Measurements from ENCODE around the gene STPG4. TPM values are rescaled to one million over a fixed set of nuclear protein-coding genes. Genes with fewer than 3 reads are reported as not detected.
A peak's percentile ranks its signal among the peaks of the same experiment; 100 is the strongest.

The STPG4 gene
- total RNA-seq, 1 donor from 2014 or later, result 0.64 TPM

DNA sequence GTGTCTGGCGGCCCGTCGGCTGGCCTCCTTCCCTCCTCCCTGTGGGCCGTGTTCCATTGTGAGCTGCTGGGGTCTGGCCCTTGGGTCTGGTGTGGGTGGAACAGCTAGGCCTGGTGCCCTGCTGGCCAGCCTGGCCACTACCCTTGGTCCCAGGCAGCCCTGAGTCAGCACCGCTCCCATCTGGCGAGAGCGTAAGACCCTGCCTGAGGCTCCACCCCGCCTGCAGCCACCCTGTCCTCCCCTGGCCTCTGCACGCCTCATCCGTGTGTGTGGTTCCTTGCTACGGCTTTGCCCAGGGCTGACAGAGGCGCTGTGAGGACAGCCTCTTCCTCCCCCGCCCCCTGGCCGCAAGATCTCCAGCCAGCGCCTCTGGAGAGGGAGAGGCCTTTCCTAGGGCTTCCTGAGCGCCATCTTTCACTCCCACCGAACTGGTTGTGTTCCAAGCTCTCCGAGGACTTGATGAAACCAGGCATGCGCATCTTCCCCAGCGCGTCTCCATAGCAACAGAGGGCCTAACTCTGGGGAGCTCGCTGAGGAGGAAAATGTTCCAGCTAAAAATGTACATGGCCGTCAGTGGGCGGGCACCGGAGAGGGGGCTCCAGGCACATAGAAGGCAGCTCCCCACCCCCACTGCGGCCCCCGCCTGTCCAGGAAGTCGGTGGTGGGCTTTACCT is 83.0 kb downstream of the STPG4 start:
- Histone ChIP-seq H2AFZ (ENCODE audit: low read depth, low read length) (peak overlapping the region; percentile 19), H3K4me3 (ENCODE audit: insufficient read depth, low read depth, low read length) (no peak overlapping the region), H3K9me3 (ENCODE audit: insufficient read depth, low read depth, low read length) (no peaks in the 10 kb centered on the region), H3K27ac (ENCODE audit: low read depth, low read length) (peak overlapping the region; percentile 98), H3K9ac (ENCODE audit: low read length) (peak overlapping the region; percentile 84), H3K27me3 (ENCODE audit: insufficient read depth, low read length) (no peaks in the 10 kb centered on the region), H3K4me2 (ENCODE audit: low read length) (peak overlapping the region; percentile 57), H4K20me1 (ENCODE audit: insufficient read depth, low read length) (no peaks in the 10 kb centered on the region), H3K36me3 (ENCODE audit: insufficient read depth, low read length) (no peaks in the 10 kb centered on the region), H3K4me1 (ENCODE audit: insufficient read depth, low read length) (peaks cover 67% of the 10 kb centered on the region), H3K79me2 (ENCODE audit: insufficient read depth, low read length) (no peaks in the 10 kb centered on the region)
- FAIRE-seq (no peak), DNase-seq (ENCODE audit: low read depth) (peak; percentile 97)
- H3K4me3 Mint-ChIP-seq (ENCODE audit: unreplicated experiment), result no peak overlapping the region
- TF ChIP-seq, protein P1, sequence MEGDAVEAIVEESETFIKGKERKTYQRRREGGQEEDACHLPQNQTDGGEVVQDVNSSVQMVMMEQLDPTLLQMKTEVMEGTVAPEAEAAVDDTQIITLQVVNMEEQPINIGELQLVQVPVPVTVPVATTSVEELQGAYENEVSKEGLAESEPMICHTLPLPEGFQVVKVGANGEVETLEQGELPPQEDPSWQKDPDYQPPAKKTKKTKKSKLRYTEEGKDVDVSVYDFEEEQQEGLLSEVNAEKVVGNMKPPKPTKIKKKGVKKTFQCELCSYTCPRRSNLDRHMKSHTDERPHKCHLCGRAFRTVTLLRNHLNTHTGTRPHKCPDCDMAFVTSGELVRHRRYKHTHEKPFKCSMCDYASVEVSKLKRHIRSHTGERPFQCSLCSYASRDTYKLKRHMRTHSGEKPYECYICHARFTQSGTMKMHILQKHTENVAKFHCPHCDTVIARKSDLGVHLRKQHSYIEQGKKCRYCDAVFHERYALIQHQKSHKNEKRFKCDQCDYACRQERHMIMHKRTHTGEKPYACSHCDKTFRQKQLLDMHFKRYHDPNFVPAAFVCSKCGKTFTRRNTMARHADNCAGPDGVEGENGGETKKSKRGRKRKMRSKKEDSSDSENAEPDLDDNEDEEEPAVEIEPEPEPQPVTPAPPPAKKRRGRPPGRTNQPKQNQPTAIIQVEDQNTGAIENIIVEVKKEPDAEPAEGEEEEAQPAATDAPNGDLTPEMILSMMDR (IDR thresholded peaks at IDR 0.05; ENCODE audit: insufficient read depth, low read depth, low read length), result no peak
- peak overlapping the region; percentile 41 for H3K27ac Mint-ChIP-seq (ENCODE audit: unreplicated experiment)
- no peaks in the 10 kb centered on the region for H3K27me3 Mint-ChIP-seq (ENCODE audit: low read depth, unreplicated experiment)
- H3K4me1 Mint-ChIP-seq (ENCODE audit: low read depth, unreplicated experiment), result peaks cover 38% of the 10 kb centered on the region
- no peaks in the 10 kb centered on the region for H3K9me3 Mint-ChIP-seq (ENCODE audit: unreplicated experiment)
- H3K36me3 Mint-ChIP-seq (ENCODE audit: low read depth, unreplicated experiment), result peaks cover 17% of the 10 kb centered on the region

DNA sequence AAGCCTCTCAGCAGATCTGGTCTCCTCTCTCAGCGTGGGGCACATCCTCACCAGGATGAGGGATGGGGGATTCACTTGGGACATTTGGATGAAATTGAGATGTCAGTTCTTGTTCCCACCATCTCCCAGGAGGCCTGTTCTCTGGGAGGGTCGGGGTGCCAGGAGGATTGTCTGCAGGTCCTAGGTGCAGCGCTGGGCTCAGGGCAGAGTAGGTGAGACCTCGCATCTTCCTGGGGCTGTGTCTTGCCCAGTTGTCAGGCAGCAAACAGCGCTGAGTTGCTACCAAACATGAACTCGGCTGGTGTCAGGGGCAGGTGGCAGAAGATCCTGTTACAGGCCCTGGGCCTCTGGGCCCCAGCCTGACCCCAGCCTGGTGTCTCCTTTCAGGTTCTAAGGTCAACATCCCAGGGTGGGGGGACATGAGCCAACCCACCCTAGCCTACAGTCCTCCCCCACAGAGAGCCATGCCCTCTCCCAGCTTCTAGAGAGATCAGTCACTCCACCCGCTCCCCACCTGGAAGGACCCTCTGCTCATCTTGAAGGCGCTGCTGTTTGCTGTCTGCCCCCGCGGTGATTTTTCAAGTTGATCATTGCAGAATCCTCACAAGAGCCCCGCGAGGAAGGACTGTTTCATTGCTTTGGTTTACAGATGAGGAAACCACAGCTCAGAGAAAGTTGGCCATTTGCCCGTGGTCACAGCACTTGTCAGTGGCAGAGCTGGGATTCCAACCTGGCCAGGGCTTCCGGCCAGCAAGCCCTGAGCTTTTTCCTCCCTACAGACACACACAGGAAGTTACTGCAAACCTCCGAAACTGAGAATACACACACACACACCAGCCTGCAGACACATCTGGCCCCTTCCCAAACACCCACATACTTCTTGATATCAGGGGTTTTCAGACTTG is 83.9 kb downstream of the STPG4 start:
- Mint-ChIP-seq H3K27ac (ENCODE audit: unreplicated experiment) (peak overlapping the region; percentile 89), H3K4me3 (ENCODE audit: unreplicated experiment) (no peak overlapping the region), H3K9me3 (ENCODE audit: unreplicated experiment) (no peaks in the 10 kb centered on the region), H3K4me1 (ENCODE audit: low read depth, unreplicated experiment) (peaks cover 29% of the 10 kb centered on the region), H3K36me3 (ENCODE audit: low read depth, unreplicated experiment) (peaks cover 17% of the 10 kb centered on the region), H3K27me3 (ENCODE audit: low read depth, unreplicated experiment) (no peaks in the 10 kb centered on the region)
- Histone ChIP-seq H2AFZ (ENCODE audit: low read depth, low read length) (no peak overlapping the region), H3K27ac (ENCODE audit: low read depth, low read length) (peak overlapping the region; percentile 98), H3K4me1 (ENCODE audit: insufficient read depth, low read length) (peaks cover 60% of the 10 kb centered on the region), H3K4me3 (ENCODE audit: insufficient read depth, low read depth, low read length) (no peak overlapping the region), H3K79me2 (ENCODE audit: insufficient read depth, low read length) (no peaks in the 10 kb centered on the region), H3K27me3 (ENCODE audit: insufficient read depth, low read length) (no peaks in the 10 kb centered on the region), H3K36me3 (ENCODE audit: insufficient read depth, low read length) (peaks cover 4% of the 10 kb centered on the region), H3K9me3 (ENCODE audit: insufficient read depth, low read depth, low read length) (no peaks in the 10 kb centered on the region), H3K9ac (ENCODE audit: low read length) (peak overlapping the region; percentile 84), H4K20me1 (ENCODE audit: insufficient read depth, low read length) (no peaks in the 10 kb centered on the region), H3K4me2 (ENCODE audit: low read length) (peak overlapping the region; percentile 57)
- FAIRE-seq (peak; percentile 96), DNase-seq (ENCODE audit: low read depth) (peak; percentile 96)
- TF ChIP-seq, protein P1 (IDR thresholded peaks at IDR 0.05; ENCODE audit: insufficient read depth, low read depth, low read length), result no peak
- TF ChIP-seq EZH2 (IDR thresholded peaks at IDR 0.05; ENCODE audit: insufficient read depth, low read length), result no peak

Data from astrocyte (in vitro differentiated cells and primary cell).